GM12878 (cell line): Measurements from ENCODE around the gene TTC19. TPM values are rescaled to one million over a fixed set of nuclear protein-coding genes. Genes with fewer than 3 reads are reported as not detected.

Experiments
- ATAC-seq: fragments of 200-7000 bp; cut with Tn5 transposase; 3 replicates; pipeline ENCODE4 v1.9.1; 2020; ENCODE audit warnings: mild to moderate bottlenecking, moderate library complexity
- BruUV-seq: library from RNA; stranded (reverse); fragments of 400-500 nt; replicated peaks from 2 replicates; lab custom pipeline; 2021; lab: Mats Ljungman, UMichigan
- CTCF ChIA-PET: fragments of 300-600 bp; sonication (Branson Sonifier 250); formaldehyde crosslinking; extraction: SDS; loops from one replicate; lab custom pipeline; 2021; ENCODE audit warnings: inconsistent platforms; lab: Yijun Ruan, JAX
- POLR2A ChIA-PET: fragments of 350-600 bp; formaldehyde crosslinking; extraction: SDS; loops from one replicate; lab custom pipeline; 2021; ENCODE audit warnings: inconsistent platforms; lab: Charles Lee
- RAD21 ChIA-PET: fragments of 300-600 bp; sonication (Branson Sonifier 250); formaldehyde crosslinking; loops from one replicate; lab custom pipeline; 2023; ENCODE audit warnings: antibody characterized with exemption; ENCODE audit not compliant: unreplicated experiment; lab: Charles Lee
- SMC1A ChIA-PET: fragments of 300-600 bp; sonication (Branson Sonifier 250); formaldehyde crosslinking; loops from one replicate; lab custom pipeline; 2023; ENCODE audit not compliant: unreplicated experiment, uncharacterized antibody; lab: Charles Lee
- DNase-seq: peaks from one replicate; pipeline ENCODE4 v3.0.0-alpha.2; 2011; ENCODE audit warnings: low read depth, low spot score
- FAIRE-seq: peaks from 3 replicates; lab custom pipeline; 2011; peaks lifted over from hg19 to GRCh38; lab: Jason Lieb, UNC
- H2AFZ ChIP-seq: 2 replicates; pipeline ENCODE4 v1.6.0; 2011; ENCODE audit warnings: low read depth, low read length, control low read depth; ENCODE audit not compliant: control insufficient read depth
- H3K27ac ChIP-seq: 2 replicates; pipeline ENCODE4 v1.5.1; 2011; ENCODE audit warnings: control low read depth; ENCODE audit not compliant: control insufficient read depth, insufficient read depth
- H3K27me3 ChIP-seq, 2 experiments: replicated peaks in 1 of 2; 2 replicates each; pipeline versions ENCODE4 v1.6.0 to v1.6.1; 2011; ENCODE audit warnings: low read length in 1 of 2; ENCODE audit not compliant: control insufficient read depth in 2 of 2, insufficient read depth in 2 of 2
- H3K36me3 ChIP-seq, 2 experiments: 2 replicates each; pipeline ENCODE4 v1.5.1; 2011; ENCODE audit warnings: low read length in 1 of 2; ENCODE audit not compliant: control insufficient read depth in 2 of 2, insufficient read depth in 2 of 2
- H3K4me1 ChIP-seq: 2 replicates; pipeline ENCODE4 v1.6.1; 2011; ENCODE audit warnings: mild to moderate bottlenecking, low read length, moderate library complexity, mixed read lengths; ENCODE audit not compliant: control insufficient read depth, insufficient read depth
- H3K4me2 ChIP-seq: 2 replicates; pipeline ENCODE4 v1.6.0; 2011; ENCODE audit warnings: control low read depth; ENCODE audit not compliant: control insufficient read depth, insufficient read depth
- H3K4me3 ChIP-seq: fragments of 200-600 bp; sonication (generic); 2 replicates; pipeline ENCODE4 v1.5.1; 2016
- H3K79me2 ChIP-seq: 2 replicates; pipeline ENCODE4 v1.6.0; 2011; ENCODE audit warnings: low read length; ENCODE audit not compliant: control insufficient read depth, insufficient read depth
- H3K9ac ChIP-seq: 2 replicates; pipeline ENCODE4 v1.8.0; 2011; ENCODE audit warnings: low read length, control low read depth, mixed read lengths; ENCODE audit not compliant: control insufficient read depth, insufficient read depth
- H3K9me3 ChIP-seq: replicated peaks from 3 replicates; pipeline ENCODE4 v1.5.1; 2011; ENCODE audit warnings: mild to moderate bottlenecking, low read length; ENCODE audit not compliant: control insufficient read depth, insufficient read depth
- H4K20me1 ChIP-seq: 2 replicates; pipeline ENCODE4 v1.6.0; 2011; ENCODE audit not compliant: control insufficient read depth, insufficient read depth
- CBFB ChIP-seq: IDR thresholded peaks from 2 replicates; pipeline ENCODE4 v1.6.1; 2016; ENCODE audit warnings: antibody characterized with exemption, low read depth
- HDAC6 ChIP-seq: fragments of 200-600 bp; sonication (generic); IDR thresholded peaks from one replicate; pipeline ENCODE4 v1.8.0; 2017; ENCODE audit warnings: antibody characterized with exemption; ENCODE audit not compliant: unreplicated experiment
- HDGF ChIP-seq: fragments of 450-650 bp; IDR thresholded peaks from 2 replicates; pipeline ENCODE4 v1.6.1; 2016; ENCODE audit warnings: antibody characterized with exemption
- IRF4 ChIP-seq: IDR thresholded peaks from 2 replicates; pipeline ENCODE4 v1.6.1; 2011; ENCODE audit warnings: low read depth, low read length
- JUNB ChIP-seq: IDR thresholded peaks from 2 replicates; pipeline ENCODE4 v1.6.1; 2016; ENCODE audit warnings: antibody characterized with exemption, mild to moderate bottlenecking
- LARP7 ChIP-seq: fragments of 450-650 bp; IDR thresholded peaks from 2 replicates; pipeline ENCODE4 v1.6.1; 2017; ENCODE audit warnings: mild to moderate bottlenecking
- MEF2A ChIP-seq: IDR thresholded peaks from 2 replicates; pipeline ENCODE4 v1.6.1; 2011; ENCODE audit warnings: low read depth, mild to moderate bottlenecking, low read length, moderate library complexity; ENCODE audit not compliant: insufficient read depth
- NFYA ChIP-seq: IDR thresholded peaks from 2 replicates; pipeline ENCODE4 v1.6.1; 2011; ENCODE audit warnings: low read depth, mild to moderate bottlenecking, low read length, improper control_type of control experiment, borderline replicate concordance
- RELA ChIP-seq: fragments of 450-650 bp; IDR thresholded peaks from 2 replicates; pipeline ENCODE4 v1.8.0; 2014; ENCODE audit warnings: borderline replicate concordance; ENCODE audit not compliant: partially characterized antibody
- RUNX3 ChIP-seq: IDR thresholded peaks from 2 replicates; pipeline ENCODE4 v1.6.1; 2012; ENCODE audit warnings: low read length, inconsistent platforms
- SIN3A ChIP-seq: IDR thresholded peaks from 2 replicates; pipeline ENCODE4 v1.6.1; 2012; ENCODE audit warnings: low read depth, low read length, improper control_type of control experiment
- ZNF274 ChIP-seq: IDR thresholded peaks from one replicate; pipeline ENCODE4 v1.8.0; 2011; ENCODE audit not compliant: insufficient read length, insufficient read depth
- WGBS: methylation state at CpG from one replicate; pipeline ENCODE4 v1.1.6; 2016; ENCODE audit warnings: low lambda C conversion rate; ENCODE audit not compliant: insufficient replicate concordance, insufficient coverage; ENCODE audit errors: missing lambda C conversion rate; 5-methylcytosine and 5-hydroxymethylcytosine counted together
- in situ Hi-C: fragments of 300-500 bp; cut with MboI; formaldehyde crosslinking; loops from 9 replicates; pipeline ENCODE4 v1.14.3; 2018; ENCODE audit warnings: mixed read lengths
- intact Hi-C: fragments of 100-400 bp; cut with micrococcal nuclease; formaldehyde crosslinking; loops from one replicate; pipeline ENCODE4 v1.14.2; 2022; ENCODE audit not compliant: unreplicated experiment
- polyA plus RNA-seq, 11 experiments: library from polyadenylated mRNA; depleted of rRNA in 4 of 11; unstranded in 6 of 11; stranded (reverse) in 5 of 11; fragments of >200 nt; fragmentation: Nextera tagmentation in 4 of 11; fragmentation: Illumina TruSeq in 1 of 11; extraction: Ambion mirVana in 4 of 11; extraction: Trizol in 1 of 11; gene quantifications; 1 replicate in 1 of 11; 2 replicates in 10 of 11; pipeline versions ENCODE4 v1.2.1 to v1.2.3, GENCODE V29; 2011 to 2016; ENCODE audit warnings: inconsistent platforms in 2 of 11, missing spikeins in 2 of 11, low read depth in 1 of 11
- total RNA-seq, 4 experiments: library from RNA; depleted of rRNA in 3 of 4; stranded (reverse); fragments of >200 nt in 3 of 4; fragmentation: Illumina TruSeq in 1 of 4; extraction: Trizol in 1 of 4; gene quantifications; 2 replicates each; pipeline versions ENCODE4 v1.2.1 to v1.2.3, GENCODE V29; 2013 to 2021
- TF ChIP-seq, protein P1 (sequence below): fragments of 450-650 bp; IDR thresholded peaks from 2 replicates; pipeline ENCODE4 v1.6.1; 2018; ENCODE audit warnings: mild to moderate bottlenecking, low read depth, moderate library complexity; ENCODE audit not compliant: partially characterized antibody
- TF ChIP-seq, protein P2 (sequence below): IDR thresholded peaks from 2 replicates; pipeline ENCODE4 v1.6.1; 2012; ENCODE audit warnings: low read depth, low read length, improper control_type of control experiment
- TF ChIP-seq, protein P3 (sequence below): IDR thresholded peaks from 2 replicates; pipeline ENCODE4 v1.6.1; 2011; ENCODE audit warnings: low read depth, mild to moderate bottlenecking, low read length, moderate library complexity, borderline replicate concordance; ENCODE audit errors: extremely low read depth
- TF ChIP-seq, protein P4 (sequence below): fragments of 150-350 bp; IDR thresholded peaks from 2 replicates; pipeline ENCODE4 v1.6.1; 2014; ENCODE audit warnings: mild to moderate bottlenecking, low read depth, low read length

TTC19 gene
- total and polyA plus RNA-seq, 10 of the 15 experiments (the other 5 are each of a cell fraction or from before 2014, with no cell fraction given) = 5.3 to 29.8 (median 20.1) TPM

DNA sequence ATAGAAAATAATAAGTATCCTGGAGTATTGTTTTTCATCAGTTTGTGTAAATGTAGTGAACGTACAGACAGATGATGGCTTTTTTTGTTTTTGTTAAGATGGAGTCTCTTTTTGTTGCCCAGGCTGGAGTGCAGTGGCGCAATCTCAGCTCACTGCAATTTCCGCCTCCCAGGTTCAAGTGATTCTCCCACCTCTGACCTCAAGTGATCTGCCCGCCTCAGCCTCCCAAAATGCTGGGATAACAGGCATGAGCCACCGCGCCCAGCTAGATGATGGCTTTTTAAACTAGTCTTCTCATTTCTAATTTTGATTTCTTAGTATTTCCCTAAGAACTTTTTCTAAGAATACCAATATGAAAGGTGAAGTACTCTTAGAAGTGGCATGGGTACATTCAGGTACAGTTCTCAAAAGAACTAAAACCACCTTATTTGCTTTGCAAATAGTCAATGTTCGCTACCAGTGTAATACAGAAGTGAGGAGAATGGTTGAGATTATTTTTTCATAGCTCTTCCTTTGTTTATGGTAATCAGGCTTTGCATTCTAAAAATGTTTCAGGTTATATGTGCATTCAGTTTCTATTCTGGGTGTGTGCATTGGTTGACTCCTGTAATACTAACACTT is 34.2 kb downstream of the TTC19 start:
- Histone ChIP-seq H3K36me3 (peaks cover 5 to 46% of the 10 kb centered on the region in 2 experiments), H3K4me3 (no peak overlapping the region), H3K9me3 (no peaks in the 10 kb centered on the region; the same call in 2 of the 3 replicates), H2AFZ (no peak overlapping the region), H3K4me1 (no peaks in the 10 kb centered on the region), H3K9ac (no peak overlapping the region), H4K20me1 (no peaks in the 10 kb centered on the region), H3K27ac (no peak overlapping the region), H3K4me2 (no peak overlapping the region), H3K79me2 (no peaks in the 10 kb centered on the region), H3K27me3 (no peaks in the 10 kb centered on the region)
- no peak for ATAC-seq
- WGBS = 83% methylated on average over 7 of the region's 7 CpGs
- in situ Hi-C loops = no loop called here
- ChIA-PET CTCF (interaction anchor here (0.7 kb wide), 1 partner anchor 42 kb away, joined by 3 read pairs; no protein-coding TSS in a partner anchor), POLR2A (no interaction called here), RAD21 (no interaction called here), SMC1A (no interaction called here)
- intact Hi-C loops = no loop called here
- no peak for FAIRE-seq
- no TSS peak for BruUV-seq
- TF ChIP-seq ZNF274 (no peak), HDGF (no peak), HDAC6 (no peak), MEF2A (no peak), NFYA (no peak), RUNX3 (no peak), JUNB (no peak), LARP7 (no peak), IRF4 (no peak), CBFB (no peak), SIN3A (no peak), RELA (no peak)
- TF ChIP-seq, protein P1, sequence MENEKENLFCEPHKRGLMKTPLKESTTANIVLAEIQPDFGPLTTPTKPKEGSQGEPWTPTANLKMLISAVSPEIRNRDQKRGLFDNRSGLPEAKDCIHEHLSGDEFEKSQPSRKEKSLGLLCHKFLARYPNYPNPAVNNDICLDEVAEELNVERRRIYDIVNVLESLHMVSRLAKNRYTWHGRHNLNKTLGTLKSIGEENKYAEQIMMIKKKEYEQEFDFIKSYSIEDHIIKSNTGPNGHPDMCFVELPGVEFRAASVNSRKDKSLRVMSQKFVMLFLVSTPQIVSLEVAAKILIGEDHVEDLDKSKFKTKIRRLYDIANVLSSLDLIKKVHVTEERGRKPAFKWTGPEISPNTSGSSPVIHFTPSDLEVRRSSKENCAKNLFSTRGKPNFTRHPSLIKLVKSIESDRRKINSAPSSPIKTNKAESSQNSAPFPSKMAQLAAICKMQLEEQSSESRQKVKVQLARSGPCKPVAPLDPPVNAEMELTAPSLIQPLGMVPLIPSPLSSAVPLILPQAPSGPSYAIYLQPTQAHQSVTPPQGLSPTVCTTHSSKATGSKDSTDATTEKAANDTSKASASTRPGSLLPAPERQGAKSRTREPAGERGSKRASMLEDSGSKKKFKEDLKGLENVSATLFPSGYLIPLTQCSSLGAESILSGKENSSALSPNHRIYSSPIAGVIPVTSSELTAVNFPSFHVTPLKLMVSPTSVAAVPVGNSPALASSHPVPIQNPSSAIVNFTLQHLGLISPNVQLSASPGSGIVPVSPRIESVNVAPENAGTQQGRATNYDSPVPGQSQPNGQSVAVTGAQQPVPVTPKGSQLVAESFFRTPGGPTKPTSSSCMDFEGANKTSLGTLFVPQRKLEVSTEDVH = no peak
- TF ChIP-seq, protein P2, sequence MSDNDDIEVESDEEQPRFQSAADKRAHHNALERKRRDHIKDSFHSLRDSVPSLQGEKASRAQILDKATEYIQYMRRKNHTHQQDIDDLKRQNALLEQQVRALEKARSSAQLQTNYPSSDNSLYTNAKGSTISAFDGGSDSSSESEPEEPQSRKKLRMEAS = no peak
- TF ChIP-seq, protein P3, sequence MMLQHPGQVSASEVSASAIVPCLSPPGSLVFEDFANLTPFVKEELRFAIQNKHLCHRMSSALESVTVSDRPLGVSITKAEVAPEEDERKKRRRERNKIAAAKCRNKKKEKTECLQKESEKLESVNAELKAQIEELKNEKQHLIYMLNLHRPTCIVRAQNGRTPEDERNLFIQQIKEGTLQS = no peak
- TF ChIP-seq, protein P4, sequence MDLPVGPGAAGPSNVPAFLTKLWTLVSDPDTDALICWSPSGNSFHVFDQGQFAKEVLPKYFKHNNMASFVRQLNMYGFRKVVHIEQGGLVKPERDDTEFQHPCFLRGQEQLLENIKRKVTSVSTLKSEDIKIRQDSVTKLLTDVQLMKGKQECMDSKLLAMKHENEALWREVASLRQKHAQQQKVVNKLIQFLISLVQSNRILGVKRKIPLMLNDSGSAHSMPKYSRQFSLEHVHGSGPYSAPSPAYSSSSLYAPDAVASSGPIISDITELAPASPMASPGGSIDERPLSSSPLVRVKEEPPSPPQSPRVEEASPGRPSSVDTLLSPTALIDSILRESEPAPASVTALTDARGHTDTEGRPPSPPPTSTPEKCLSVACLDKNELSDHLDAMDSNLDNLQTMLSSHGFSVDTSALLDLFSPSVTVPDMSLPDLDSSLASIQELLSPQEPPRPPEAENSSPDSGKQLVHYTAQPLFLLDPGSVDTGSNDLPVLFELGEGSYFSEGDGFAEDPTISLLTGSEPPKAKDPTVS = no peak
- DNase-seq = no peak
